Nasal cavity respiratory epithelium epithelial cell of viscerocranial mucosa (primary cell): ENCODE results near the gene HPGDS. TPM values are rescaled to one million over a fixed set of nuclear protein-coding genes. Genes with fewer than 3 reads are reported as not detected.

ENCODE experiments used
- total RNA-seq: library from RNA; depleted of rRNA; stranded (reverse); fragments of >200 nt; gene quantifications from 2 replicates; pipeline ENCODE4 v1.2.3, GENCODE V29; 2014

The HPGDS gene
- total RNA-seq = not detected in 2 replicates

GRCh38 chr4:94342694-94343093 is at the start of gene HPGDS:
Gene HPGDS, minus strand, starts transcription at chr4:94342836. Its CDS starts 8,207 bp downstream, at chr4:94334629.

Other genes starting within 250 kb of the HPGDS start
- 23.9 and 35.0 TPM in 2 replicates for gene SMARCAD1, start 135.0 kb downstream of the HPGDS start, total RNA-seq
- 155 and 279 TPM in 2 replicates for gene PDLIM5, start 109.1 kb upstream of the HPGDS start, total RNA-seq